Epithelial cell of prostate (primary cell): ENCODE results near the gene CNBD2.
"Not testable (repeated sequence)": the region's sequence is repeated elsewhere in the genome, so short reads cannot be mapped to it uniquely, and the experiment has no call there.

ENCODE experiments used
- DNase-seq: peaks from one replicate; pipeline ENCODE4 v3.0.0-alpha.2; 2011; ENCODE audit warnings: low read depth, low spot score
- H3K27ac ChIP-seq: fragments of 450-650 bp; 2 replicates; pipeline ENCODE4 v1.5.1; 2017; ENCODE audit warnings: mild to moderate bottlenecking

The CNBD2 gene

DNA sequence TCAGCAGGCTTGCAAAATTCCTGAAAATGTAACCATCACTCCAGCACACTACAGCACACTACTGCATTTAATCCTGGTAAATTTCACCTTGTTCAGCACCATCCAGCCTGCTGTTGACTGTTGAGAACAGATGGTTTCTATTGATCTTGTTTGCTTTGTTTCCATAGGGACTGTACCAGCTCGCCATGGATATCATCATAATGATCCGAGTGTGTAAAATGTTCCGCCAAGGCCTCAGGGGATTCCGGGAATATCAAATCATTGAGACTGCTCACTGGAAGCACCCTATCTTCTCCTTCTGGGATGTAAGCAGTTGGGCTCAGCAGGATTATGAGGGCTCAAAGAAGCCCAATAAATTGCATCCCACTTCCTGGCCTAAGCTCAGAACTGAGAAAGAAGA, 4.1 kb downstream of the CNBD2 start:
- DNase-seq: no peak
- H3K27ac ChIP-seq: no peak overlapping the region

GRCh38 chr20:35974256-35974655, 5.9 kb downstream of the CNBD2 start:
- H3K27ac ChIP-seq: no peak overlapping the region
- DNase-seq: no peak

GRCh38 chr20:35975576-35976373, 7.4 kb downstream of the CNBD2 start:
- no peak overlapping the region for H3K27ac ChIP-seq
- no peak for DNase-seq

GRCh38 chr20:35978041-35978513, 9.7 kb downstream of the CNBD2 start:
- H3K27ac ChIP-seq: no peak overlapping the region
- DNase-seq: no peak

DNA sequence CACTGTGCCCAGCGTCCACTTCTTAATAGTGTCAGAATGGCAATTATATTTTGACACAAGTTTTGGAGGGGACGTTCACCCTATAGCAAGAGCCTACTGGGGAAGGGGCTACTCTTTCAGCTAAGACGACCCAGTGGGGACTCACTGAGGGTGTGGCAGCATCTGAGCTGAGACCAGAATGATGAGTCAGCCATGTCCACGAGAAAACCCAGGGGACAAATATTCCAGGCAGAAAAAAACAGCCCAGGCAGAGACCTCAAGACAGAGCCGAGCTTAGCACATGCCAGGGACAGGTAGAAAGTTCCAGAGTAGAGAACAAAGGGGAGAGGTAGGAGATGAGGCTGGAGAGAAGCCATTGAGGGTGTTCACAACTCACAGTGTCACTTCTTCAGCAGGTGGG, 11.2 kb downstream of the CNBD2 start:
- H3K27ac ChIP-seq: no peak overlapping the region

GRCh38 chr20:35981969-35982368, 13.6 kb downstream of the CNBD2 start:
- H3K27ac ChIP-seq: no peak overlapping the region
- DNase-seq: no peak

More for the DNA sequence above, 11.2 kb downstream of the CNBD2 start:
- DNase-seq: no peak

- no peak for DNase-seq
- H3K27ac ChIP-seq: no peak overlapping the region
Observed at GRCh38 chr20:35984382-35984781, 16.0 kb downstream of the CNBD2 start.

DNA sequence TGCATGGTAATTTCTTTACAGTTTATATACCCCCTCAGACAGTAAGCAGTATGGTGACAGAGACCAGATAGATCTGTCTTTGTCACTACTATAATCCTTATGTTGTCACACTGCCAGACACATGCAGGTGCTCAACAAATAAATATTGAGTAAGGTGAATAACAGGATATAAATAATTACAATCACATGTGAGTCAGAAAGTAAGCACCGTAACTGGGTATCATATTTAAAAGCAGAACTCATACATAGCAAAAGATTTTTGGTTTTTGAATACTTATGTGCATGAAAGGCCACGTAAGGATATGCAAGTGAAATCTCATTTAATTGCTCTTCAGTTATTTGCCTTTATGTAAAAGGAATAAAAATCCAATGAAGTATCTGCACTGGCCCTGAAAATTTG, 17.4 kb downstream of the CNBD2 start:
- no peak overlapping the region for H3K27ac ChIP-seq
- no peak for DNase-seq

- no peak for DNase-seq
- H3K27ac ChIP-seq: no peak overlapping the region
Observed at GRCh38 chr20:35988910-35989463, 20.6 kb downstream of the CNBD2 start.

DNA sequence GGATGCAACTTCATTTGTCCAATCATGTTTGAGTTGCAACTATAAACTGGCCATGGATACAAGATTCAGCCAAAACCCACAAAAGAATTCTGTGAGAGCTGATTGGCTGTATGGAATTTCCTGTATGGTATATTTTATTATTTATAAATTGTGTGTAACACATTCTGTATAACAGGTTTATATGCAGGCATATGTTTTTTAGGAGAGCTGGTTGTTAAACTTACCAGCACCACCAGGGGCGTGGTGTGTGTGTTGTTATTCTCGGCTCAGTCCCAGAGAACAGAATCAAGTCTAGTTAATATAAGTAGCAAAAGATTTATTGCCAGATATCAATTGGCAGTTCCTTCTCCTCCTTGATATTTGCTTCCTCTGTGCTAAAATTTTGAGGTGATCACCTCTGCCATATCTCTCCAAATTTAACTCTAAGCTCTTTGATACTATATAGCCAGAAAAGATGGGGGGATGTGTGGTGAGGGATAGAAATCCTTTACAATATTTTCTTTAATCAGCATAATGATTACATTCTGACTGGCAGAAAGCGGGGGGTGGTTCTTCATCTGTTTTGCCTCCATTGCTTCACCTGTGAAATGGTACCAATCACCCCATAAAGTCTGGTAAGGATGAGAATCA, 22.9 kb downstream of the CNBD2 start:
- H3K27ac ChIP-seq: no peak overlapping the region
- no peak for DNase-seq

DNA sequence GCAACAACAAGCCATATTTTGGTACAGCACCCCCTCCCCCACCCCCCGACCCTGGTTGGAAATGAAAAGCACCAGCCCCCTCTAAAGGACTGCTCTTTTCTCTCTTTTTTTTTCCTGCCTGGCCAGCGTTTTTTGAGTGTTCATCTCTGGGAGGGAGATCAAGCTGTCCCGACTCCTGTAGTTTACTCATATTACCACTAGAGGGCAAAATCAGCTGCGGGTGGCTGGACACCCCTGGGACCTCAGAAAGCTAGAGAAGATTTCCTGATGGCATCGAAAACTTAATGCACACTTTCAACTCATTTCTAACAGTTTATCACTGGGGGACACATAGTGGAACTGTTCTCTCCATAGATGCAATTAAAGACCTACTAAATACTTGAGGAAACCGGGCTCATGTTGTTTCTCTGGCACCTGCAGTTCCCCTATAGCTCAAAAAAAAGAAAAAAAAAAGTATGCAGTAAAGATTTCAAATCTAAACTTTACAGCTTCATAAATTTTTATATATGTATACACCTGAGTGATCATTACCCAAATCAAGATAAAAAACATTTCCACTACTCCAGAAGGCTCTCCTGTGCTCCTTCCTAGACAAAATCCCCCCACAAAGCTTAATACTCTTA, 24.4 kb downstream of the CNBD2 start:
- H3K27ac ChIP-seq: no peak overlapping the region
- no peak for DNase-seq

- H3K27ac ChIP-seq: no peak overlapping the region
- peak; percentile 16 for DNase-seq
Observed at GRCh38 chr20:35994994-35995453, 26.6 kb downstream of the CNBD2 start.

GRCh38 chr20:35996492-35996891, 28.1 kb downstream of the CNBD2 start:
- H3K27ac ChIP-seq, DNase-seq: not testable (repeated sequence)

DNA sequence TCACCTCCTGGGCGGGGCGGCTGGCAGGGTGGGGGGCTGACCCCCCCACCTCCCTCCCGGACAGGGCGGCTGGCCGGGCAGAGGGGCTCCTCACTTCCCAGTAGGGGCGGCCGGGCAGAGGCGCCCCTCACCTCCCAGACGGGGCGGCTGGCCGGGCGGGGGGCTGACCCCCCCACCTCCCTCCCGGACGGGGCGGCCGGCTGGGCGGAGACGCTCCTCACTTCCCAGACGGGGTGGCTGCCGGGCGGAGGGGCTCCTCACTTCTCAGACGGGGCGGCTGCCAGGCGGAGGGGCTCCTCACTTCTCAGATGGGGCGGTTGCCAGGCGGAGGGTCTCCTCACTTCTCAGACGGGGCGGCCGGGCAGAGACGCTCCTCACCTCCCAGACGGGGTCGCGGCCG, 32.9 kb downstream of the CNBD2 start:
- not testable (repeated sequence) for DNase-seq, H3K27ac ChIP-seq

GRCh38 chr20:36002855-36003254, 34.5 kb downstream of the CNBD2 start:
- no peak for DNase-seq
- no peak overlapping the region for H3K27ac ChIP-seq

DNA sequence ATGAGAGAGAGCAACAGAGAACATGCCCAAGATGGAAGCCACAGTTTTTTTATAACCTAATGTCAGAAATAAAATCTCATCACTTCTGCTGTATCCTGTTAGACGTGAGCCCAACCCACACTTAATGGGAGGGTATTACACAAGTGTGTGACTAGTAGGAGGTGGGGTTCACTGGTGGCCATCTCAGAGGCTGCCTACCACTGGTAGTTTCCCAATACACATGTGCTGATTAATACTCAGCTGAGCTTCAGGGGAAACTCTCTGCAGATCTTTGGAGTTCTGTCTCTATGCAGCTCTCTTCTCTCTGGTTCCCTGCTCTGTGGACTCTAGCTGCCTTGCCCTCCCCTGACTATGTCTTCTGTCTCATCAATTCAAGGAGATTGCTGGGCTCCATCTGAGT, 35.7 kb downstream of the CNBD2 start:
- DNase-seq: peak; percentile 12

DNA sequence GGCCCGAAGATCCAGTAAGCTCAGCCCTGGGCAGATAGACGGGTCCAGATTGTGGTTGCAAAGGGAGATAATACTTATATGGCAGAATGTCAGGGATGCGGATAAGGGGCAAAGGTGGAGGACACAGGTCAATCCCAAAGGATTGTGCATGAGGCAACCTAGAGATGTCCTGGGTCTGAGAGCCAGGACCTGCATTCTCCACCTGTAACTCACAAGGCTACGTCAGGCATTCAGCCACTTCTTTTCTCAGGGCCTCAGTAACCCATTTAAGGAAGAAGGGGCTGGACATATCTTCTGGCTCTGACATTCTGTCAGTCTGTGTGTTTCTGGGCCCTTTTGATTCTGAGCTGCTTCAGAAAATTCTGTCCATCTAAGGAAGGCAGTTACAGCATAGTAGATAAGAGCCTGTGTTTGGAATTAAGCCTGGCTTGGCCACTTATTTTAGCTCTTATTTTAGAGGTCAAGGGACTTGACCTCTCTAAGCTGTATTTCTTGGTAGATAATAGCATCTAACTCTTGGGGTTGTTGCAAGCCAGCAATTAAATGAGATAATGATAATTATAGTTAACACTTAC, 40.2 kb downstream of the CNBD2 start:
- H3K27ac ChIP-seq: no peak overlapping the region
- no peak for DNase-seq

More for the DNA sequence above, 35.7 kb downstream of the CNBD2 start:
- H3K27ac ChIP-seq: peak overlapping the region; percentile 14

GRCh38 chr20:36010076-36010475, 41.7 kb downstream of the CNBD2 start:
- H3K27ac ChIP-seq: no peak overlapping the region
- no peak for DNase-seq

- DNase-seq: no peak
- no peak overlapping the region for H3K27ac ChIP-seq
Observed at GRCh38 chr20:36010825-36011224, 42.4 kb downstream of the CNBD2 start.

DNA sequence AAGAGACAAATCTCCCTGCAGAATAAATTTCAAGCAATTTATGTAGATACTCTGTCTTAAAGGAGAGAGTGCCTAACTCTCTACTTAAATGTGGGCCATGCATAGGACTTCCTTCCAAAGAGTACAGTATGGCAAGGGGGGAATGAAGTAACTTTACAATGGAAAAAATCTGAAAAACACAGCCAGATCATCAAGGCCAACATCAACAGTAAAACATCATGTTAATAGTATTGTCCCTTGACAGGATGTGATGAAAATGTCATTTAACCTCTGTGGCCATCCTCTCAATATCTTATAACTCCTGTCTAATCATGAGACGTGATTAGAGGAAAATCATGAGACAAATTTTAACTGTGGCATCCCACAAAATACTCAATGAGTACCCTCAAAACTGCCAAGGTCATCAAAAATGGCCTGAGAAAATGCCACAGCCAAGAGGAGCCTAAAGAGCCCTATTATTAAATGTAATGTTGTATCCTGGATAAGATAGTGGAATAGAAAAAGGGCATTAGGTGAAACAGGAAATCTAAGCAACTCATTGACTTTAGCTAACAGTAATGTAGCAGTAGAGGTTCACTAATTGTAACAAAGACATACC, 47.5 kb downstream of the CNBD2 start:
- DNase-seq: no peak
- no peak overlapping the region for H3K27ac ChIP-seq
